GM18498 (cell line): ENCODE measurements around the gene FAM120AOS.

Experiments used
- ATAC-seq: cut with Tn5 transposase; IDR thresholded peaks from one replicate; pipeline ENCODE4 v1.9.1; 2021; ENCODE audit warnings: mild to moderate bottlenecking, moderate library complexity; ENCODE audit not compliant: unreplicated experiment

FAM120AOS gene

DNA sequence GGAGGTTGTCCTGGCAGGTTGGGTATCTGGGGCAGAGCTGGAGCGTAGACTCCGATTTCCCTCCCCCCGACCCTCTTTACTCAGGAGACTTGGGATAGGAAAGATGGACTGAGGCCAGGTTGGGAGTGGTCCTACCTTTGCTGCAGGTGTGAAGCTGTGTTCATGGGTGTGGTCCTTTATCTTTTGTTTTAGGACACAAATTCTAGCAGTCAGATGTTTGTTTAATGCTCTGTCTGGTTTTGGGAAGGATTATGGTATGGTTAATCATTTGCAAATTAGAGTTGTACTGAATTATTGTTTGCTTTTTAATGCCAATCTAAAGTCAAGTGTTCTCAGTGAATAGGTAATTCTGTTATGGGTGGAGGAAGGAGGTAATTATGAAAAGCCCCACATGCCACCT lies 14.1 kb upstream of the FAM120AOS start:
- no peak for ATAC-seq

DNA sequence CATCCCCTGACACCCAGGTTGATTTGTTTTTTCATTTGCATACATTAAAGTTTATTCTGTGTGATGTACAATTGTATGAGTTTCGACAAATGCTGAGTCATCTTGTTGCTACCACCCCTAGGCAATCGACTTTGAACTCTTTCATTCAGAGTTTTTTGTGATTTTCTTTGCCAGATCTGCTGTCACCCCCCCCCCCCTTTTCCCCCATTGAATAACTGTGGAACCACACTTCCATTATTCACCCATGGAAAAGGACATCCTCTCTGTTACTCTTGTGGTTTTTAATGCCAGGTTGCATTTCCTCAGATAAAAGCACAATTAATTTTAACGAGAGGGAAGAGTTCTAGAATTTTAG lies 13.7 kb upstream of the FAM120AOS start:
- ATAC-seq: no peak

DNA sequence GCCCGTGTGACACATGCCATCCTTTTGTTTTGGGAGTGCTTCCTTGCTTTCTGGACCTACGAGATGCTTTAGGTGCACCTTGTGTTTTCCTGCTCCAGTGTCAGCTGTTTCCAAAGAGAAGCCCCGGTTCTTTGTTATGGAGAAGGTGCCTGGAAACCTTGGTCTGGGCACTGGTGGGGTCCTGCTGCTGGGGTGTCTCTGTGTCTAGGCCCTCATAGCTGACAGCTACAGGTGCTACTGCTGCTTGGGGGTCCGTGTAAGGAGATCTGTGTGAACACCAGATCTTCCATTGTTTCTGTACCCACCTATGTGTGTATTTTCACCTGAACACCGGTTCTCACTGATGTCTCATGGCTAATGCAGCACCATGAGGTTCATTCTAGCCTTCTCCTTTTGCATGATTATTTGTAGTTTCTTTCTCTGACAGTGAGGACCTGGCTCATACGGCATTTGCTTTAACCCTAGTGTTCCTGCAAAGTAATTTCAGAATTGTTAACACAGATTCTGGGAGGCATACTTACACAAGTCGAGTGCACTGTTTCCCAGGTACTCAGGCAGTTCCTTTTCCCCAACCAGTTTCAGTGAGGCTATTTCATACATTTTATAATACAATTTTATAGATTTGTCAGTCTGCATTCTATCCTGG lies 13.2 kb upstream of the FAM120AOS start:
- no peak for ATAC-seq

DNA sequence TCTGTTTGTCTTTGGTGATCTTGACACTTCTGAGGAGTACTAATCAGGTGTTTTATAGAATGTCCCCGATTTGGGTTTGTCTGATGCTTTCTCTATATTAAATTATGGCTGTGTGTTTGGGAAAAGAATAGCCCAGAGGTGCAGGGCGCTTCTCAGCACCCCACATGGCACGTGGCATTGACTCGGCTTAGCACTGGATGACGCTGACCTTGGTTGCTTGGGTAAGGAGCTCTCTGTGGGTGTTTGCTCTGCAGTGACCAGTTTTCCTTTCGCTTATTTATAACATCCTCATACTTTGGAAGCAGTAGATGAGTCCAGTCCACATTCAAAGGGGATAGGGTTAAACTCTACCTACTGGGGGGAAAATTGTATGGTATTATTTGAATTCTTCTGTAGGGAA lies 12.5 kb upstream of the FAM120AOS start:
- ATAC-seq: no peak

DNA sequence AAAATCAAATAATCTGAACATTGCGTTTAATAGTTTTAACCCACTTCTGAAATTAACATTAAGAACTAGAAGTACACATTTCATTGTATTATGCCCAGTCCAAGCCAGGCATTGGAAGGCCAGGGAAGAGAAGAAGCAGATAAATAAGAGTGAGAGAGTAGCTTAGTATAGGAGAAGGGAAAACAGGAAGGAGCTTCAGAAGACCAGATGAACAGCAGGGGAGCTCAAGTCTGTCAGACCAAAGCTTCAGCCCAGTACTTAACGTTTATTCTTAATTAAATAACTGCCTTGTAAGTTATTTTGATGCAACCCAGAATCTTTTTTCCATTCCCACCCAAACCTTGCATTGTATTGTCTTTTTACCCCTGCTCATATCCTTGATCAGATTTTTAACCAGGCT lies 11.5 kb upstream of the FAM120AOS start:
- ATAC-seq: no peak

DNA sequence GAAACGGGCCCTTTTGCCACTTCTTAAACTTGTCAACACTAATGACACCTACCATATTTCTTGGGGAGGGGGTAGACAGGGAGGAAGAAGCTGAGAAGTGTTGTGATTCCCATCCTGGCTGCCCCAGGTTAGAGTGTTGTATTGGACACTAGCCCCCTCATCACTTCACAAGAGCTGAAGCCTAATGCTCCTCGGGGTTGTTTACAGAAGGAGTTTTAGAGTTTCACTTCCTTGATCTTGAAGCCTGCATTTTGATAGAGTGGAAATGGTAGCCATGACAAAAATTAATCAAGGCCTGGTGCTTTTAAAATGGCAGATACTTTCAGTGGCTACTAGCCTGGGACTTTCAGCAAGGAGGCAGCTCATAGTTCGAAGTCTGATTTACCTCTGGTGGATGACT lies 11.0 kb upstream of the FAM120AOS start:
- no peak for ATAC-seq

DNA sequence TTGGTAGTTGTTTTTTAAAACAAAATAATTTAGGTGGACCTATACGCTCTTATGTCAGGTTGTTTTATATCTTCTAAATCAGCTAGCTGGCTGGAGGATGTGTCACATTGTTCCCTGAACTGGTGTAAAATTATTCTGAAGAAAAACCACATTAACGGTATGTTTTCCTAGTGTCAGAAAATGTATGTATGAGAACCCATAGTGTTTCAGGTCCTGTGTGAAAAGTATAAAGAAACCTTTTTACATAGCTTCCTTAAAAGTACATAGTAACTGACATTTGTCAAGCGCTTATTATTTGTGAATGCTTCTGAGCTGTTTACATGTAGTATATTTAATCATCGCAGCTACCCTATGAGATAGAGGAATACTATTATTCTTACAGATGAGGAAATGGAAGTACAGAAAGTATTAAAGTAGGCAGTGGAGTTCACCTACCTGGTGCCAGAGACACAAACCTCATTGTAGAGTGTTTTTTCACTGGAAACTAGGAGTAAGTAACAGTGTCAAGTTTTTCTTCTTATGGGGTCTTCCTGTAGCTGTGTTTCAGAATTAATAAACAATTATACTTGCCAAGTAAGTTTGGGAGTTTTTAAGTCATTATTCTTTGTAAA lies 10.4 kb upstream of the FAM120AOS start:
- ATAC-seq: no peak

DNA sequence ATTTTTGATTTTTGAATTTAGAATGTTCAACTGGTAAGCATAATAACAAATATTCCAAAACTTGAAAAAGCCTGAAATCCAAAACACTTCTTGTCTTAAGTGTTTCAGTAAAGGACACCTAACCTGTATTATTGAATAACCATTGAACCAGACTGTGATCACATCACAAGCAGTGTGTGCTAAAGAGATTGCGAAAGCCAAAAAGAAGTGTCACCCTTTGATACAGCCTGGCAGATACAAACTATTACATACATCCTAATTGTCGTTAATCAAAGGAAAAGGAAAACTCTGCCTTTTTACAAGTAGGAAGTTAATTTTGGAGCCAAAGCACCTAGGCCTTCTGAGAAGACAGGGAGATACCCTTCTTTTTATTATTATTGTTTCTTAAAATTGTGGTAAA lies 8.4 kb upstream of the FAM120AOS start:
- no peak for ATAC-seq

DNA sequence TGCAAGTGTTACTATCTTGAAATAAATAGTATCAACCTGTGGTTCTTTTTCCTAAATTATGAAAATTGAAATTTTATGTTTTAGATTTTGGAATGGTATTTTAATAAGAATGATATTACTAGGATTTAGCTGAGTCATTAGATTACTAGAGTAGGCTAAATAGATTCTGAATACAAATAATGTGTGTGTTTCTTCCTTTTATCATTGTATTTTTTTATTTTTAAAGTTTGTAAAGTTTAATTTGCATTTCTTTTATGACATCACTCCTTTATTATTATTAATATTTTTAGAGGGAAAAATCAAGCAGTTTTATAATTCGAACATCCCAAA lies 8.0 kb upstream of the FAM120AOS start:
- no peak for ATAC-seq

DNA sequence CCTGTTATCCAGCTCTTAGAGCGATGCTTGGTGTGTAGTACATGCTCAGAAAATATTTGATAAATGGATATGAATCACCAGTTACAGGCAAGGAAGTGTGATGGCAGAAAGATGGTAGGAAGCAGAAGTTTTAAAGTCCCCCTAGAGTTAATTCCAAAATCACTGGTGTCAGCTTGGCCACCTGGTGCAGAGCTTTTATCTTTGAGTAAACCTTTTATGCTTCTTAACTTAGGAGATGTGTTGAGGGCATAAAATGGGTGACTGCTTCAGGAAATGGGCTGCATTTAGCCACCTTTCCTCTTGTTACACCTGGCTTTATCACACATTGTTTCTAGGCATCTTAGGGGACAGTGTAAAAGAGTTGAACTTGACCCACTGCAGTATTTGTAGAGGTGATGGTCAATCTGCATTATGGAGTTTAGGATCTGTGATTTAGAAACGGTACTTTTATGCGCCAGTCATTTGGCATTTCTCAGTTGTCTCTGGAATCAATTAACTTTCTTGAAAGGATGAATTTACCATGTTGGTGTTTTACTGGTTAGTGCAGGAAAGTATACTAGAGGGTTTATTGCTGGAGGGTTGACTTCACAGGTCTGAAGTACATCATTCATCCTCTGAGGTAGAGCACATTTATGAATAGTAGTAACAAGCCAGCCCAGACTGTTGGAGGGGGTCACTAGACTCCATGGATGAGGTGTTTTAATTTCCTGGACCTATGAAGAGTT lies 7.5 kb upstream of the FAM120AOS start:
- ATAC-seq: no peak

DNA sequence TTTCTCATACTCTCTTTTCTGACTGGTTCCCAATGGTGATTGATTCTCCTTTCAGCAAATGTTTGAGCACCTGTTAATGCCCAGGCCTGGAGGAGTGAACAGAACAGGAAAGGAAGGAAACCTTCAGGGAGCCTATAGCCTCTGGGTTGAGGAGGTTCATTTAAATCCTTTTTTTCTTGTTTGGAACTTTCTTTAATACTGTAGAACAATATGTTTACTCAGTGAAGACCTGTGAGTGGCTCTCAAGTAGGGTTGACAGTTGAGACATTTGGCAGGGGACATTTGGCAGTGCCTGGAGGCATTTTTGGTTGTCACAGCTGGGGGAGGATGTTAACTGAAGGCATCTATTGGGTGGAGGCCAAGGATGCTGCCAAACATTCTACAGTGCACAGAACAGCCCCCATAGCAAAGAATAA lies 6.1 kb upstream of the FAM120AOS start:
- no peak for ATAC-seq

DNA sequence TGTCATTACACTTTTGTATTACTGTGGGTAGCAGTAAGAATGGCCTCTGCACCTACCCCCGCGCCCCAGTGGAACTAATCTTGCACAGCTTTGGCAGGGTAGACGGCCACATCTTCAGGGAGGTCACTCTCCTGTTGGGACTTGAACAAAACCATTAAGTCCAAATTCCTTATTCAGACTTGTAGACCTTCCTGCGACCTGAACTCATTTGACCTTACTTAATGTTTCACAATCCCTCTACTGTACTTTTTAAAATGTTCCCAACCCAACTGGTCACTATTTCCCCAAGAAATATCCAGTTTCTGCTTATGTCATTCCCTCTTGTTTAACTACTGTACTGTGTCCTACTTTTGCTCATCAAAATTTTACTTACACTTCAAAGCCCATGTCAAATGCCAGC lies 5.3 kb upstream of the FAM120AOS start:
- no peak for ATAC-seq

DNA sequence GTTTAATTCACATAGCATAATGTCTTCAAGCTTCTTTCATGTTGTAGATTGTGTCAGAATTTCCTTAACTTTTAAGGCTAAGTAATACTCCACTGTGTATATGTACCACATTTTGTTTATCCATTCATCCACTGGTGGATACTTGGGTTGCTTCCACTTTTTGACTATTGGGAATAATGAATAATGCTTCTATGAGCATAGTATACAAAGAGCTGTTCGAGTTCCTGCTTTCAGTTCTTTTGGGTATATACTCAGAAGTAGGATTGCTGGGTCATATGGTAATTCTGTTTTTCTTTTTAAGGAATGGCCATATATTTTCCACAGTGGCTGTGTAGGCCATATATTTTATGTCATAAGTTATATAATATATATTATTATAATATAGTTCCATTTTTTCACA lies 3.6 kb upstream of the FAM120AOS start:
- ATAC-seq: no peak

DNA sequence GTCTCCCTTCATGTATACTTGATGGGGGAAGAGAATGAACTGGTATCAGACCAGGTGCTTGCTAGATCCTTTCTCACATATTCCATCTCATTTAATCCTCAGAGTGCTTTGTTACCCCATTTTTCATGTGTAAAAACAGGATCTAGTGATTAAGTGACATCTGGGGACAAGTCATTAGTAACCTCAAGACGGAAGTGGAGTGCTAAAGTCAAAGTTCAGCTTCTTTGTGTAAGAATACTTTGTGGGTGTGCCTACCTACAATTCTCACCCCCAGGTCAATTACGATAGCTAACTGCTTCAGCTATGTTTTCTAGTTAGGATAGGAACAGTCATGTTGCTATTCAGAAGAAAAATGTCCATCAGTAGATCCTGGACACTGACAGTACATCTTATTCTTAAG lies 3.1 kb upstream of the FAM120AOS start:
- no peak for ATAC-seq

DNA sequence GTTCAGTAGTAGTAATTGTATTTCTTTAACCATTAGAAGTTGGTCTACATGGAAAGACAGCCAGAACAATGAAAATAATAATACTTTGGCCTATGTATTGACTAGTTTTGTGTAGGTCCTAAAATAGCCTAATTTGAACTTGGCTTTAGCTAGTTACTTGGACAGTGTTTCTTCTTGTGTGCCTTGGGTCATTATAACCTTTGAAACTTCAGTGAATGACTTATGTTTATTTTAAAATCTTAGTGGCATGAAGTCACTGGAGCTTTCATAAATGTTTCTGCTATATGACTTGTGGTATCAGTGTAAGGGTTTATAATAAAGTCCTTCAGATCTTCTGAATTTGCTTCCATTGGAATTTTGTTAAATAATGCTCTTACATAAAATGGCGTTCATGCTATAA lies 2.6 kb upstream of the FAM120AOS start:
- ATAC-seq: no peak

DNA sequence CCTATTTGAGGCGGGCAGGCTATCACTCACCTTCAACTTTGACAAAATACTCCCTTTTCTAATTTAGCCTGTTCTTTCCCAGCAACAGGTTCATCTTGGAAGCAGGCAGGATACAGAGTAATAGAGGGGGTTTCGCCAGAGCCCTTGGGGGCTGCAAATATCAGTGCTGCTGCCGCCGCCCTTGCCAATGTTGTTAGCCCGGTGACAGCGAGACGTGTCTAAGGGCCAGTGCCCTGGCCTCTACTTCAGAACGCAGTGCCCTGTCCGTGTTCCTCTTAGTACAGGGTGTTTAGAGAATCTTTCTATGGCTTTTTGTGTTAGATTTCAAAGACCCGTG lies 703 bp downstream of the FAM120AOS start:
- ATAC-seq: no peak

DNA sequence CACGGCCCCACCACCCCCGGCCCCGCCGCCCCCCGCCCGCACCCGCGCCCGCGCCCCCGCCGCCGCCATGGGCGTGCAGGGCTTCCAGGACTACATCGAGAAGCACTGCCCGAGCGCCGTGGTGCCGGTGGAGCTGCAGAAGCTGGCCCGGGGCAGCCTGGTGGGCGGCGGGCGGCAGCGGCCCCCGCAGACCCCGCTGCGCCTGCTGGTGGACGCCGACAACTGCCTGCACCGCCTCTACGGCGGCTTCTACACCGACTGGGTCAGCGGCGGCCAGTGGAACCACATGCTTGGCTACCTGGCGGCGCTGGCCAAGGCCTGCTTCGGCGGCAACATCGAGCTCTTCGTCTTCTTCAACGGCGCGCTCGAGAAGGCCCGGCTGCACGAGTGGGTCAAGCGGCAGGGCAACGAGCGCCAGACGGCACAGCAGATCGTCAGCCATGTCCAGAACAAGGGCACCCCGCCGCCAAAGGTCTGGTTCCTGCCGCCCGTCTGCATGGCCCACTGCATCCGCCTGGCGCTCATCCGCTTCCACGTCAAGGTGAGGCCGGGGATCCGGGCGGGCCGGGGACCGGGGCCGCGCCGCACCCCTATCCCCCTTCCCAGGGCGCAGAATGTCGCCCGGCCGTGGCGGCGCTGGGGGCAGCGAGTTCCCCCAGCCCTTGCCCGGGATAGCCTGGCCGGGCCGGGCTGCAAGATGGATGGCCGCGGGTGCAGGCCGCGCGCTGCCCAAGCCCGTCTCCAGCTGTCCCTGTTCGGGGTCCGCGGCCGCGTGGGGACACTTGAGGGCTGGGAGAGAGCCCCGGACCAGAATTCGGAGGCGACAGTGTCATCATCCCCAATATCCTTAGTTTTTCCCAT lies 1.3 kb downstream of the FAM120AOS start:
- peak; percentile 21 for ATAC-seq

DNA sequence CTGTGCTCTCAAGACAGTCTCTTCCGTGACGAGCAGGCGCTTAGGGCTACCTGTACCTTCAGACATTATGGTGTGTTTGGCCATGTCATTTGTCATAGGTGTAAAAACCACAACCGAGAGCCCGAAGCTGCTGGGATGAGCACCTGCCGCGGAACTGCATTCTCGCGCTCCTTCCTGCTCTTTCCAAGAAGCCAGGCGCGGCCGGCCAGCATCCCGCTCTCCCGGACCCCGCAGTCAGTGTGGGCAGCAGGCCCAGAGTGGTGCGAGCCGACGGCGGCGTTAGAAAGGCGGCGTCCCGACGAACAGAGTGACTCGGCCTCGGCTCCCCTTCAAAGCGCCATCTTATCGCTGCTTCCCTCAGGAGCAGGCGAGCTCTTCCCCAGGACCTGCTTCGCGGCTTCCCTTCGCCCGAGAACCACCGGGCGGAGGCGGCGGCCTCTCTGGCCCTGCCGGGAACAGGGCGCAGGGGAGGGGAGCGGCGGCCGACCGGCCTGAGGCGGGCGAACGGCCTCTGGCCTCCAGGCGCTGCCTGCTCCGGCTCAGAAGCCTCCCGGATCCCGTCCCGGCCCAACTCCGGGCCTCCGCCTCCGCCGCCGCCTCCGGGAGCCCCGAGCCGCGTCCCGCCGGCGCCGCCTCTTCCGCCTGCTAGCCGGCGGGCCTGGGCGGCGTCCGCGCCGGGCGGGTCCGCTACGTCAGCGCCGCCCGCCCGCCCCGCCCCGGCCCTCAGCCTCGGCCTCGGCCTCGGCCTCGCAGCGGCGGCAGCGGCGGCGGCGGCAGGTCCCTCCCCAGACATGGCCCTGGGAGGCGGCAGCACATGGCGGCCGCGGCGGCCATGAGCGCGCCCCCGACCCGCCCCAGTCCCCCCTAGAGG lies 2.2 kb downstream of the FAM120AOS start, which contains the start of gene FAM120A:
Gene FAM120A (plus strand): TSS at position 741 of the 871 bp plus-strand sequence. CDS start 231 bp downstream, outside the sequence.
- ATAC-seq: peak; percentile 67

DNA sequence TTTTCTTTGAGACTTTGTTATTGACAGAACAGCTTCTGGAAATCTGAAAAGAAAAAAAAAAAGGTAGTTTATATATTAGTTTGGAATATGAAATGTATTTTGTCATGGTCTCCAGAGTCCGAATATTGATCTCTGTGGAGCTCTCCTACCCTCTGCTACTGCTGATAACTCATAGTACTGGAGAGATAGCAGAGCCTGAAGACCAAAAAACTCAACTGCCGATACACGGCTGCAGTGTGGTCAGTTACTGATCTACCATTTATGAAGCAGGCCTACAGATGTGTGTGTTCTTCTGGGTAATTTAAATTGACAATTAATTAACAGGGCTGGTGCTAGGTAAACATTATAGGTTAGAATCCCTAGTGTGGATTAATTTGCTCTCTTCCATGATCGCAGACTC lies 5.7 kb downstream of the FAM120AOS start:
- no peak for ATAC-seq

DNA sequence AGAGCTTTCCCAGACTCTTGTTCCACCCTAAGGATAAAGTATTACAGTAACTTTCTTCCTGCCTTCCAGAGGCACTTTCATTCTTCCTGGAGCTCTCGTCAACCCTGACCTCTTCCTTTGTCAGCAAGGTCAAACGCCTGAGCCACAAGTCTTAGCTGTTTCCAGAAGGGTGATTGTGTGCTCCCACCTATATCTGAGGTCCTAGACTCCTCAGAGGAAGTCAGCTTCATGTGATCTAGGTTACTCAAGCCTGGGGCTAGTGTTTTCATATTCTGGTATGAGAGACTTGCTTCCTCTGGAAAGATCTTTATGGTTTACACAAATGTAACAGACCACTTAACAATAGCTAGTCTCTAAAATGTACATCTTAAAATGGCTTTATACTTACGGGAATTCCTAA lies 7.3 kb downstream of the FAM120AOS start:
- ATAC-seq: no peak
